ENCODE results near the gene CKS1B. TPM values are rescaled to one million over a fixed set of nuclear protein-coding genes. Genes with fewer than 3 reads are reported as not detected.

Gene CKS1B
- total and polyA plus RNA-seq, 4 donors, result 19.3 to 58.9 (median 32.2) TPM

DNA sequence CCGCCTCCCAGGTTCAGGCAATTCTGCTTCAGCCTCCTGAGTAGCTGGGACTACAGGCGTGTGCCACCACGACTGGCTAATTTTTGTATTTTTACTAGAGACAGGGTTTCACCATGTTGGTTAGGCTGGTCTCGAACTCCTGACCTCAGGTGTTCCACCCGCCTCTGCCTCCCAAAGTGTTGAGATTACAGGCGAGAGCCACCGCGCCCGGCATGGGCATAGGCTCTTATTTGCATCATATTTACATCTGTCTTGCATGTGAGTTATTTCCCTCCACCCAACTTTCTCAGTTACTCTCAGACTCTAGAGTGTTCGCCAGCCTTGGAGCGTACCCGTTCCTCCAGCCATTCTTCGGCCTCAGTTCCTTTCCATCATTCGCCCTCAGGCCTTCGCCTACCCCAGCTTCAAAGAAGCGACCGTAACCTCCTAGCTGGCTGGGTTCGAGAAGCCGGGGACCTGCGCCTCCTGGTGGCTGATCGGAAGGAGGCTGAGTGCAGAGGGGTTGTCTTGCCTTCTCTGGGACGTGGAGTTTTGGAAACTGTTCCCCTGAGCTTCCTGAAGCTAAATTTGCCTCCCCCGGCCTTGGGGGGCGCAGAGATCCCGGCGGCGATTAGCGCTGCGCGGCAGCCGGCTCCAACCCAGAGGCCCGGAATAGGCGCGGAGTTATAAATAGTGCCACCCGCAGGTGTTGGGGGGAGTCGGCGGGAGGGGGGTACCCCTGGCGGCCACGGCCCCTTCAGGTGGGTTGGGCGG is 24.5 kb downstream of the CKS1B start:
- 9% methylated on average over 37 to 40 of the region's 40 CpGs for WGBS, 2 donors

DNA sequence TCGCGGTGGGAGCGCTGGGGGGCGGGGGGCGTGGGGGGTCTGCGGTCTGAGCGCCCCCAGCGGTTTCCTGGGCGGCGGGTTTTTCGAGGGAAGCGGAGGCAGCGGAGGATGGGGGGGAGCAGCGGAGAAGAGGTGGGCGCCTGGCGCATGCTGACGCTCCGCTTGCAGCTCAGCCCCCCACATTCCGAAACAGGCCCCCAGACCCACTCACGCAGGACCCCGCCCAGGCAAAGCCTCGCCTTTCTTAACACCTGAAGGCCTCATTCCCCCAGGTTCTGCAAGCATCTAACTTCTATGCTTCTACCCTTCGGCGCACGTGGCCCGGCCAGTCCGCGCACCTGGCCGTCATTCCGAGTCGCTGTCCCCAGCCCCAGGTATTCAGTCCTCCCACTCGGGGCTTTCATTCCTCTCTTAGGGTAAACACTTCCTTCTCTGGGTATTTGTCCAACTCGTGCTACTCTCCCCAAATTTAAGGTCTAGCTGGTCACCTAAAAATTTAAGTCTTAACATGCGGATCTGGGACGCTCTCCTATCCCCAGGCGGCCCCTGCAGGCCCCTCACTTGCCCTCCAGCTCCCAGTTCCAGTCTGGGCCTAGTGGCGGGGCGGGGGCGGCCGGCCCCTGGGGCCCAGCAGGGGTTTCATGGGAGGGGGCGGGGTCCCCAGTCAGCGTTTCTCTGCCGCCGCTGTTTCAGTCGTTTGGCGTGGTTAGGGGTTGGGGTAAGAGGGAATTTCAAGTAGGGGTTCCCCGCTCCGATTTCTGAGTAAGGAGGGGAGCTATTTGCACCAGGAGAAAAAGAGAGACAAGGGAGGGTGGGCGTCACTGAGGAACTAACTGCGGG is 25.3 kb downstream of the CKS1B start:
- DNase-seq (peak in 1 of 2 donors; percentile 60), ATAC-seq (ENCODE audit: low FRiP score) (no peak)
- peaks cover 0 to 2% of the 10 kb centered on the region in 2 donors for H3K4me1 ChIP-seq (ENCODE audit: control insufficient read depth in 1 of 2, insufficient read depth in 2 of 2, low read length in 2 of 2)
- peak overlapping the region; percentile 22 to 30 for H3K4me3 ChIP-seq (ENCODE audit: low read length in 2 of 2)
- peak overlapping the region; percentile 38 to 68 for H3K27ac ChIP-seq (ENCODE audit: low read depth in 1 of 2, low read length in 2 of 2)
- 1% methylated on average over 49 to 50 of the region's 50 CpGs for WGBS, 2 donors
- H3K9me3 ChIP-seq (ENCODE audit: control insufficient read depth, low read length), result no peaks in the 10 kb centered on the region
- H3K27me3 ChIP-seq (ENCODE audit: control insufficient read depth in 1 of 2, insufficient read depth in 2 of 2, low read length in 1 of 2), result no peaks in the 10 kb centered on the region
- no peaks in the 10 kb centered on the region for H3K36me3 ChIP-seq (ENCODE audit: control insufficient read depth in 1 of 2, insufficient read depth in 2 of 2, low read length in 1 of 2)
- intact Hi-C loops (cut with DNase I), result loop anchor here in 1 of 2 donors (2.0 to 5.0 kb wide), 3 partner anchors 37 to 63 kb away; partner anchors contain the start of genes EFNA4 and PMVK

More for the DNA sequence above, 24.5 kb downstream of the CKS1B start:
- peak overlapping the region; percentile 22 to 30 for H3K4me3 ChIP-seq (ENCODE audit: low read length in 2 of 2)
- intact Hi-C loops (cut with DNase I), result loop anchor here in 1 of 2 donors (2.0 kb wide), 1 partner anchor 36 kb away; no protein-coding TSS in a partner anchor
- H3K27me3 ChIP-seq (ENCODE audit: control insufficient read depth in 1 of 2, insufficient read depth in 2 of 2, low read length in 1 of 2), result no peaks in the 10 kb centered on the region
- ATAC-seq (ENCODE audit: low FRiP score) (no peak), DNase-seq (peak; percentile 80 to 92)
- peak overlapping the region in 1 of 2 donors; percentile 52 for H3K27ac ChIP-seq (ENCODE audit: low read depth in 1 of 2, low read length in 2 of 2)
- no peaks in the 10 kb centered on the region for H3K36me3 ChIP-seq (ENCODE audit: control insufficient read depth in 1 of 2, insufficient read depth in 2 of 2, low read length in 1 of 2)
- H3K4me1 ChIP-seq (ENCODE audit: control insufficient read depth in 1 of 2, insufficient read depth in 2 of 2, low read length in 2 of 2), result no peaks in the 10 kb centered on the region
- no peaks in the 10 kb centered on the region for H3K9me3 ChIP-seq (ENCODE audit: control insufficient read depth, low read length)

DNA sequence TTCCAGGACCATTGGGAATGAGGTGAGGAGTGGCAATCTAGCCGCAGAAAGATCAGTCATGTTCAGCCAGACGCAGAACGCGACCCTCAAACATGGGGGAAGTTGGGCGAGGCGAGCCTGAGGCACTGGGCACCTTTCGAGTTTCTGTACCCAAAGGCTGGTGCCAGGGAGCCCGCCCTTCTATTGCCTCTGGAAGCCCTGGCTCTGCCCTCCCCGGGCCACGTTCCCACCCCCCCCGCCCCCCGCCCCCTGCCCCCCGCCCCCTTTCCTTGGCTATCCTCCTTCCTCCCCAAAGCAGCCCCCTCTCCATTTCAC is 25.9 kb downstream of the CKS1B start:
- peak in 1 of 2 donors; percentile 64 for DNase-seq
- Histone ChIP-seq H3K27ac (ENCODE audit: low read depth in 1 of 2, low read length in 2 of 2) (peak overlapping the region in 1 of 2 donors; percentile 87), H3K27me3 (ENCODE audit: control insufficient read depth in 1 of 2, insufficient read depth in 2 of 2, low read length in 1 of 2) (no peaks in the 10 kb centered on the region), H3K4me1 (ENCODE audit: control insufficient read depth in 1 of 2, insufficient read depth in 2 of 2, low read length in 2 of 2) (peaks cover 0 to 2% of the 10 kb centered on the region in 2 donors), H3K9me3 (ENCODE audit: control insufficient read depth, low read length) (no peaks in the 10 kb centered on the region), H3K4me3 (ENCODE audit: low read length in 2 of 2) (peak overlapping the region; percentile 2 to 65), H3K36me3 (ENCODE audit: control insufficient read depth in 1 of 2, insufficient read depth in 2 of 2, low read length in 1 of 2) (no peaks in the 10 kb centered on the region)
- ATAC-seq (ENCODE audit: low FRiP score), result no peak
- intact Hi-C loops (cut with DNase I), result loop anchor here in 1 of 2 donors (5.0 kb wide), 2 partner anchors 62 to 63 kb away; partner anchors contain the start of genes EFNA4 and PMVK
- WGBS, 2 donors, result 0 to 1% methylated on average over 11 to 13 of the region's 13 CpGs

DNA sequence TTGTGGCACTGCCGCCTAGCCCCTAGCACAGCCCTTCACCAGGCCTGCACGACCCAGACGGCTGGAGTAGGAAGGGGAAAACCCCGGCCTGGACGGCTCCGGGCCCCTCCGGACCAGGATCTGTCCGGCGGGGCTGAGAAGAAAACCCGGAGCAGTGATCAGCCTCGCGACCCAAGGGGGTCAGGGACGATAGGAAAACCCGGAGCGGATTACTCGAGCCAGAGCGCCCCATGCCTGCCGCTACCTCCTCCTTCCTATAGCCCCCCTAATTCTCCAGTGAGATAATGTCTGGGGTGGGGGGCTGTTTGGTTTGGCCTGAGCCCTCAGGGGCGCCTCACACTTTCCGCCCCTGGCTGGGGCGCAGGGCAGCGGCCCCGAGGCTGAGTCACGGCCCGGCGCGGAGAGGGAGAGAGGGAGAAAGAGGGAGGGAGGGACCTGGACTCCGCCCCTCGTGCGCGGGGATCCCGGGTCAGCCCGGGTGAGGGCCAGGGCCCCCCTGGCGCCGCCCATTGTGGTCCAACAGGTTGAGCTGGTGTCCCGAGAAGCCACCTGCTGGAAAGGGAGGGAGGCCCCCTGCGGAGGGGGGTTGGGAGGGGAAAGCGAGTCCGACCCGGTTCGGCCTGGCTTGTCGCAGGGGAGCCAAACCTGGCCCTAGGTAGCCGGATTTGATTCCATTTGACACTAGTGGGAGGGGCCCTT is 26.4 kb downstream of the CKS1B start:
- Histone ChIP-seq H3K9me3 (ENCODE audit: control insufficient read depth, low read length) (no peaks in the 10 kb centered on the region), H3K27me3 (ENCODE audit: control insufficient read depth in 1 of 2, insufficient read depth in 2 of 2, low read length in 1 of 2) (no peaks in the 10 kb centered on the region), H3K36me3 (ENCODE audit: control insufficient read depth in 1 of 2, insufficient read depth in 2 of 2, low read length in 1 of 2) (no peaks in the 10 kb centered on the region), H3K27ac (ENCODE audit: low read depth in 1 of 2, low read length in 2 of 2) (peak overlapping the region; percentile 59 to 87), H3K4me1 (ENCODE audit: control insufficient read depth in 1 of 2, insufficient read depth in 2 of 2, low read length in 2 of 2) (peaks cover 0 to 2% of the 10 kb centered on the region in 2 donors), H3K4me3 (ENCODE audit: low read length in 2 of 2) (peak overlapping the region; percentile 46 to 65)
- peak; percentile 91 to 97 for DNase-seq
- peak; percentile 80 for ATAC-seq (ENCODE audit: low FRiP score)
- intact Hi-C loops (cut with DNase I), result loop anchor here in 1 of 2 donors (5.0 kb wide), 2 partner anchors 61 to 64 kb away; partner anchors contain the start of genes EFNA4 and PMVK
- 0 to 1% methylated on average over 33 to 43 of the region's 43 CpGs for WGBS, 2 donors

DNA sequence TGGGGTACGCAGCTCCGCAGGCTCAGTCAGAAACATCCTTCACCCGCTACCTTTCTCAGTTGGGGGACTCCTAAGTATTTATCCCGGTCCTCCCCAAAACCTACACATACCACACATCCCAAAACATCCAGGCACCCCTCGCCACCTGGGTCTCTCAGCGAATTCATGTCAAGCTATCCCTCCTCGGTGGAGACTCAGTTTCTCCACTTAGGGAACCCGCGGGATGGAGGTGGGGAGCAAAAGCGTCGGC is 26.9 kb downstream of the CKS1B start:
- Histone ChIP-seq H3K27me3 (ENCODE audit: control insufficient read depth in 1 of 2, insufficient read depth in 2 of 2, low read length in 1 of 2) (no peaks in the 10 kb centered on the region), H3K27ac (ENCODE audit: low read depth in 1 of 2, low read length in 2 of 2) (peak overlapping the region; percentile 15 to 87), H3K36me3 (ENCODE audit: control insufficient read depth in 1 of 2, insufficient read depth in 2 of 2, low read length in 1 of 2) (no peaks in the 10 kb centered on the region), H3K4me1 (ENCODE audit: control insufficient read depth in 1 of 2, insufficient read depth in 2 of 2, low read length in 2 of 2) (peaks cover 0 to 2% of the 10 kb centered on the region in 2 donors), H3K9me3 (ENCODE audit: control insufficient read depth, low read length) (no peaks in the 10 kb centered on the region), H3K4me3 (ENCODE audit: low read length in 2 of 2) (peak overlapping the region; percentile 46 to 65)
- WGBS, 2 donors, result 0% methylated on average over 11 of the region's 11 CpGs
- DNase-seq (no peak), ATAC-seq (ENCODE audit: low FRiP score) (no peak)
- intact Hi-C loops (cut with DNase I), result loop anchor here in 1 of 2 donors (5.0 kb wide), 2 partner anchors 61 to 64 kb away; partner anchors contain the start of genes EFNA4 and PMVK

DNA sequence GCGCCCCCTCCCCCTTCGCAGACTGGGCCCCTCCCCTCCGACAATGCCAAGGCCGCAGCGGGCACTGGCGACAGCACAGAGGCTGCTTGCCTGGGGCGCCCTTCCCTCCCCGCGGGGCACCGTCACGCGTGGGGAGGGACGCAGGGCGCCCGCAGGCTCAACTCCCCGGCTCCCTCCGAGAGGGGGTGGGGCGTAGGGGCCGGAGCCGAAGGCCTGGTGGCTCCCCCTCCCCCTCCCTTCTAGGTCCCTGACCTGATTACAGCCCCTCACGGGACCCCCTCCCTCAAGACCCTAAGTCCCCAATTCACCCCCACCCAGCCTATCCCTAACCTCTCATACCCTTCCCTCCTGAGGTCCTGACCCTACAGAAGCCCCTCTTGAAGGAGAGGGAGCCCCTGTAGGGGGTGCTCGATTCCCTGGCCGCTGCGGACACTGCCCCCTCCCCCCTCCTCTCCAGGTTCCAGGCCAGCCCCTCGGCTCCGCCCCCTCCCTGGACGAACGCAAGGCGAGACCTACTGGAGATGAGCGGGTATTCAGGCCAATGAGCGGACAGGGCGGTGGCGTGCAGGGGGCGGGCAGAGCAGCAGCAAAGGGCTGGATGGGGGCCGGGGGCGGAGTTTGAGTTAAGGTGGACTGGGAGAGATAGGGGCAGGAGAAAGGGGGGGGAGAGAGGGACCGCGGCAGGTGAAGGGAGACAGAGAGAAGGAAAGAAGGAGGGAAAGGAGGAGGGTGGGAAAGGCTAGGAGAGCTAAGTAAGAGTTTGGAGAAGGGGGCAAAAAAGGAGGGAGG is 27.4 kb downstream of the CKS1B start:
- DNase-seq, result peak; percentile 100
- peak; percentile 92 for ATAC-seq (ENCODE audit: low FRiP score)

DNA sequence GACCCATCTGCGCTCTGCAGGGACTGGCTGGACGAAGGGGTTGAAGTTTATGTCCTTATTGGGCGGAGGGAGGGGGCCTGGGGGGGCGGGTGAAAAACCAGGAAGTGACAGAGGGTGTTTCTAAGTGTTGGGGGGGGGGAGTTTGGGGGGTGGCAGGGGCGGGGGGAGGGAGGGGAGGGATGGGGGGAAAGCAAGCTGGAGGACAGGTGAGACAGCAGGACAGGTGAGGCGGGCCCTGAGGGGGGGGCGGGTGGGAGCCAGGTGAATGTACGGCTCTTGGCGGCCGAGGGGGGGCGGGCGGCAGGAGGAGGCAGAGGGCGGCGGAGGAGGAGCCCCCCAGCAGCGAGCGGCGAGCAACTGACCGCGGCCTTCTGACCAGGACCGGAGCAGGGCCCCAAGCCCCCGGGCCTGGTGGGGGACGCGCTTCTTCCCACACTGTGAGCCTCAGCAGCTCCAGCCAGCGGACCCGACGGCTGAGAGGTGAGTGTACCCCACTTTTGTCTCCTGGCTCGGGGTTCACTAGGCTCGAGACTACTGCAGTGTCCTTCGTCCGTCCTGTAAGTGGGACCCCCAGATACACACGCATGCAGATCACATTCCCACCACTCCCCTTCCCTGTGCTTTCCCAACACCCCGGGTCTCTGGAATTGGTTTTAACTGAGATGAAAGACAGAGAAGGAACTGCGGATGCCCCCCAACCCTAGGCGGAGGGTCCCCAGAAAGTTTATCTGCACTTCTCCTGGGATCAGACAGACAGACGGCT is 28.2 kb downstream of the CKS1B start, which contains the start of gene ZBTB7B:
Gene ZBTB7B, plus strand, starts transcription at position 339 of the 763 bp plus-strand sequence. CDS start 11,859 bp downstream, outside the sequence.
- DNase-seq, result peak; percentile 76 to 86
- intact Hi-C loops (cut with DNase I), result loop anchor here in 1 of 2 donors (1.0 to 5.0 kb wide), 3 partner anchors 29 to 65 kb away; partner anchors contain the start of genes EFNA4 and PMVK
- Histone ChIP-seq H3K27ac (ENCODE audit: low read depth in 1 of 2, low read length in 2 of 2) (peak within 1 kb of the TSS; percentile 59 to 89), H3K9me3 (ENCODE audit: control insufficient read depth, low read length) (no peaks in the 10 kb centered on the region), H3K36me3 (ENCODE audit: control insufficient read depth in 1 of 2, insufficient read depth in 2 of 2, low read length in 1 of 2) (no peaks in the 10 kb centered on the region), H3K27me3 (ENCODE audit: control insufficient read depth in 1 of 2, insufficient read depth in 2 of 2, low read length in 1 of 2) (no peaks in the 10 kb centered on the region), H3K4me1 (ENCODE audit: control insufficient read depth in 1 of 2, insufficient read depth in 2 of 2, low read length in 2 of 2) (peaks cover 0 to 2% of the 10 kb centered on the region in 2 donors), H3K4me3 (ENCODE audit: low read length in 2 of 2) (peak within 1 kb of the TSS; percentile 79 to 84)
- peak; percentile 6 for ATAC-seq (ENCODE audit: low FRiP score)
- WGBS, 2 donors, result 0 to 1% methylated on average over 25 to 34 of the region's 35 CpGs

More for the DNA sequence above, 27.4 kb downstream of the CKS1B start:
- Histone ChIP-seq H3K4me1 (ENCODE audit: control insufficient read depth in 1 of 2, insufficient read depth in 2 of 2, low read length in 2 of 2) (peaks cover 0 to 2% of the 10 kb centered on the region in 2 donors), H3K27me3 (ENCODE audit: control insufficient read depth in 1 of 2, insufficient read depth in 2 of 2, low read length in 1 of 2) (no peaks in the 10 kb centered on the region), H3K27ac (ENCODE audit: low read depth in 1 of 2, low read length in 2 of 2) (peak overlapping the region; percentile 15 to 87), H3K9me3 (ENCODE audit: control insufficient read depth, low read length) (no peaks in the 10 kb centered on the region), H3K4me3 (ENCODE audit: low read length in 2 of 2) (peak overlapping the region; percentile 46 to 65), H3K36me3 (ENCODE audit: control insufficient read depth in 1 of 2, insufficient read depth in 2 of 2, low read length in 1 of 2) (no peaks in the 10 kb centered on the region)
- WGBS, 2 donors, result 0 to 1% methylated on average over 21 to 38 of the region's 38 CpGs
- intact Hi-C loops (cut with DNase I), result loop anchor here in 1 of 2 donors (1.0 to 5.0 kb wide), 3 partner anchors 29 to 65 kb away; partner anchors contain the start of genes EFNA4 and PMVK
